Hematopoietic multipotent progenitor cell treated with erythropoietin and hydrocortisone succinate and interleukin-3 and kit ligand, for 4 days (in vitro differentiated cells): ENCODE results near the gene HPS4.

Source experiments
- DNase-seq: peaks from one replicate; pipeline ENCODE4 v3.0.0-alpha.2; 2015

HPS4 gene

DNA sequence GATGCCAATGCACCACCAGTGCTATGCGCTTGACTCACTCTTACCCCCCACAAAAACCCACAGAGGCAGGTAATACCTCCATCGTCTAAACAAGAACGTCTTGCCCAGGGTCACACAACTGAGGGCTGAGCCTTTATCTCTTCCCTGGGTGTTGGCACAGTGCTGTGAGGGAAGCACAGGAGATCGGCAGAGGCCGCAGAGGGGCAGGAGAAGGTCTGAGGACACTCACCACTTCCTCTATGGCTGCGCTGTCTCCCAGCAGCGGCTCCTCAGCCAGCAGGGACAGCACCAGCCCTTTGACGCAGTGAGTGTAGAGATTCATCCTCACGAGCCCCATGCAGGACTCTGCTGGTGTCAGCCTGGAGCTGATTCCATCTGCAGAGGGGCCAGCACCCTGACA is 19.9 kb downstream of the HPS4 start:
- DNase-seq = no peak

- DNase-seq = no peak
Observed at GRCh38 chr22:26463101-26463661, 20.4 kb downstream of the HPS4 start.

DNA sequence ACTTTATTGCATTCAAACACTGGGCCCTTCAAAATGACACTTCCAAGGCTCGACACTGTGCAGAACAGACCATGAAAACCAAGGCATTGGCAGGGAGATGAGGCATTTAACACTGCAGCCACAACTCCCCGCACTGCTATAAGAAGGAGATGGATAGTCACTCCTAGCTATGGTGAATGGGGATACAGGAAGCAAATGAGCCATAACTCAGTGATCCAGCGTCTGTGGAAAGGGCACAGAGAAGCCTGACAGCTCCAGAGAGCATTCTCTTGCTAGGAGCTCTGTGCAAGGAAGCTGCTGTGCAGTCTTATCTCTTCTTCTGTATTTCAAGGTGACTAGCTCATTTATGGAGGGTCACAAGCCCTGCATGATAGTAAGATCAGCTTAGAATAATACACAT is 20.9 kb downstream of the HPS4 start:
- DNase-seq = no peak

DNA sequence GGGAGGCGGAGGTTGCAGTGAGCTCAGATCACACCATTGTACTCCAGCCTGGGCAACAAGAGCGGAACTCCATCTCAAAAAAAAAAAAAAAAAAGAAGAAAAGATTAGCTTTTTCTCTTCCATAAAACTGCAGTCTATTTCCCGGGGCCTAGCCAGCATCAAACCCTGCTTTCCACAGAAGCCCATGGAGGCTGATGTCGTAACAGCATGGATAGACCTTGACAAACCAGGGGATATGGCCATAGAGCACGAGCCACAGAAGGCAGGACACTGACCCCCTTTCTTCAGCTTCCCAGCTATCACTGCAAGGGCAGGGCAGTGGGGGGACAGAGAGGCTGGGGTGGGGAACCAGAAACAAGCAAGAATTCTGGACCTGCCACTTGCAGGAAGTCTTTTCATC is 21.5 kb downstream of the HPS4 start:
- no peak for DNase-seq

DNA sequence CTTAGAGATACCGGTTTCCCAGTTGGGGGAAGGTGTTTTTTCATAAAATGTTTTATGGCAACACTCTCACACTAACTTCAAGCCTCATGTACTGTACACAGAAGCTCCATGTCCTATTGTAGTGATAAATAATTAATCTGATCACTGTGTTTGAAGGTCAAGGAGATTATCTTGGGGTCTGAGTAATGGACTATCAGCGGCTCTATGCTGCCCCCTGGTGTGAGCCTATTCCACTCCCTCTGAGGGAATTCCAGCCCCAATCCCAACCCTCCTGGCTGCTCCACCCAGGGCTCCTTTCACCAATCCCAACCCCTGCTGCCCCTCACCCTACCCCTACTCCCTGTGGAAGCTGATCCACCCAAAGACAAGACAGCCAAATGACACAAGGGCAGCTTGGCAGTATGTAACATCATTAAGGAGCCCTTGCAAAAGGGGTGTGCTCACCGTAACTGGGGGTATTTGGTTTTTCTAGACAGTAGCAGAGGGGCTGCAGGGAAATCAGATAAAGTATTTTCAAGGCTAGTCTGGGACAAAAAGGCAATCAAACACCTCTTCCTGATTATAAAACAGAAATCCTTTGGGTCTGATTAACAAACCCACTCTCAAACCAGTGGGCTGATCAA is 22.3 kb downstream of the HPS4 start:
- peak; percentile 54 for DNase-seq

- DNase-seq = no peak
Observed at GRCh38 chr22:26460202-26460601, 23.4 kb downstream of the HPS4 start.

DNA sequence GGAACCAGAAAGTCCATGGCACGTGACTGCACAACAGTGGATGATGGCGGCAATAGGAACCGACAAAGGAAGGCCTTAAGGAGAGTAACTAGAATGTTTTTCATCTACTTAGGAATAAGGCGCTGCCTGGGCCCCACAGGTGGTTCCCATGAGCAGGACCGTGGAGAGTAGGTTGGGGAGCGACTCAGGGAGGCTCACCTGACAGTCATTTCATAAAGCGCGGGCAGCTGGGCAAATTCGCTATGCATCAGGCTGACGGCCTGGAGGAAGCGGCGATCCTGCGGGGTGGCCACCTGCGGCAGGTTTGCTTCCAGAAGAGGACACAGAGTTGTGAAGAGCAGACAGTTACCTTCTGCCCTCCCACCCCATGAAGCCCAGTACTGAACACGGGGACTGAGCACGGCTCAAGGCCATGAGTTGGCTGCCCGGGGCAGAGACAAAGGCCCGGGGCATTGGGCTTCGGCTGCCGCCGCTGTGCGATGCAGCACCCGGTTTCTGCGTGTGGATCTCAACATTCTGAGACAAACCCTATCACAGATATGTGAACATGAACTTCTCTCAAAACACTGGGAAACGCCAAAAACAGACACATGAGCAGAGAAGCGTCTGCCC is 25.8 kb downstream of the HPS4 start:
- DNase-seq = no peak

GRCh38 chr22:26453812-26454500 is 29.6 kb downstream of the HPS4 start:
- no peak for DNase-seq

DNA sequence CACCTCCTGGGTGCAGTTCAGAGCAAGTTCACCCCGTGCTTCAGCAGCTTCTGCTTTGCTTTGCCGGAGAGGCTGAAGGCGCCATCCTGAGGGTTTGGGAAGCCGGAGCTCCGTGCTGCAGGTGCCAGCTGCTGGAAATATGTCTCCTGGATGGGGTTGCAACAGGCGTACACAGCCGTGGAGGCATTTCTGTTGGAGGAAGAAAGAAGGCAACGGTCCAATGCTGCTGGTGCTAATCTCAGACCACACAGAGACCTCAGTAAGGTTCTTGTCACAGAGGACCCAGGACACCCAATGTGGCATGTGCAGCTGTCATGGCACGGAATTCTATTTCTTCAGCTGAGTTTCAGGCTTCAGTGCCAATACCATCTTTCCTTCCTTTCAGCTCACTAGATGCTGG is 30.4 kb downstream of the HPS4 start:
- no peak for DNase-seq

GRCh38 chr22:26452236-26453016 is 31.2 kb downstream of the HPS4 start:
- no peak for DNase-seq

GRCh38 chr22:26450453-26451185 is 33.0 kb downstream of the HPS4 start:
- DNase-seq = no peak

DNA sequence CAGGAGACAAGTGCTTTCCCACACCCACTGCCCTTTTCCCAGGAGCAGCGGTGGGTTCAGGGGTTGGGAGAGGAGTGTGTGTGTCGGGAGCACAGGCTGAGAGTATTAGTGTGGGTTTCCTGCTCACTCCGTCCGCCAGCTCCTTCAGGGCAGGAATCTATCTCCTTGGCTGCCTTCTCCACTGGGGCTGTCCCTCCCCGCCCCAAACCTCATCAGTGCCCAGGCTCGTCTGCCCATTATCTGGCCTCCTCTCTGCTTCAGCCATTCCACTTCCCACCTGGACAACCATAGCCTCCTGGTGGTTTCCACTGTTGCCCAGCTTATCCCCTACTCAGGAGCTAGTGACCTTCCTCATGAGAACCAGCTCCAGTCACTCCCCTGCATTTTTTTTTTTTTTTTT is 34.6 kb downstream of the HPS4 start:
- DNase-seq = no peak

DNA sequence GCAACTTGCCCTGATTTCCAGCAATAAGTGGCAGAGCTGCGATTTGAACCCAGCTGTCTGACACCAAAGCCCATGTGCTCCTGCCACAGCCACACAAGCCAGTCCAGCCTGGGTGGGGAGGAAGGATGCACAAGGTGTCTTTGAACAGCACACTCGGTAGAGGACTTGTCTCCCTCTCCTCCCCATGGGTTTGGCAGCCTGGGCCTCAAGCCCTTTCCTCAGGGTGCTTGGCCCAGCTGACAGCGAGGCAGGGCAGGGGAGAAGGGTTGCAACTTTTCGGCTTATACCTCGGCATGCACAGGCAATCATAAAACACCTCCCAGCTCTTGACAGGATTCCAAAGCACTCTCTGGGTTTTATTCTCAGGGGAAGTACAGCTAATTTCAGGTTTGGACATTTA is 35.2 kb downstream of the HPS4 start:
- no peak for DNase-seq

GRCh38 chr22:26447584-26448329 is 35.8 kb downstream of the HPS4 start:
- no peak for DNase-seq

- no peak for DNase-seq
Observed at GRCh38 chr22:26446808-26447515, 36.6 kb downstream of the HPS4 start.

DNA sequence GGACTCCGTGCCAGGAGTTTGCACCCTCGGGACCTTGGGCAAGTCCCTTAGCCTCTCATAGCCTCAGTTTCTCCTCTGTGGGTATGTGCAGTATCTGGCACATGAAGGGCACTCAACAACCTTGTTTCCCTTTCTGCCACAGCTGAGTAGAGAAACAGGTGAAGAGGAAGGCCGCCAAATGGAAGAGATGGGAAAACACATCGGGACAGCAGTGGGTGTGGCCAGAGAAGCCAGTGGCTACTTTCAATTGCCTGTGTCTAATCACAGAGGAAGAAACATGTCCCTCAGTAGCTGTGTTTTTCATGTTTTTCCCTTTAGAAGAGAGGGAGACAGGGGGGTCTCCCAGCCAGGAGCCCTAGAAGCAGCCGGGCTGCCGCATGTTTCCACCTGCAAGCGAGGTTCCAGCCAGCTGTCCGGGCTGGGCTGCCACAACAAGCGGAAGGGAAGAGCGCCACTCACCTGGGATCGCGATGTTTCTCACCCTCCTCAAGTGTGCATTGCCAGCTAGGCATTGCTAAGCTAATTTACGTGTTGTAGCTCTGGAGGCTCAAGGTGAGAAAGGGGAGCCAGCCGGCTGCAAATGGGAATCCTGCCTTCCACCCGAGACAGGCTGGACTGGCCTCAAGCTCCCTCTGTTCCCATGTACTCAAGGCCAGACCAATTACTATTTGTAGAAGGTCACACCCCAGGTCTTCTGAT is 37.9 kb downstream of the HPS4 start:
- no peak for DNase-seq

GRCh38 chr22:26444777-26445176 is 38.8 kb downstream of the HPS4 start:
- DNase-seq = no peak

GRCh38 chr22:26443901-26444690 is 39.5 kb downstream of the HPS4 start:
- DNase-seq = no peak

GRCh38 chr22:26442086-26442756 is 41.4 kb downstream of the HPS4 start:
- DNase-seq = no peak
